Activated naive CD8-positive, alpha-beta T cell treated with anti-CD3 and anti-CD28 coated beads, Interleukin-2, amount 50 U/mL, for 24 hours (primary cell): ENCODE results near the gene FOXA3.
"Not testable (repeated sequence)": the region's sequence is repeated elsewhere in the genome, so short reads cannot be mapped to it uniquely, and the experiment has no call there.

Experiments
- ATAC-seq: fragments of 150-1000 bp; cut with Tn5 transposase; one replicate; pipeline ENCODE4 v1.10.0; 2021
- DNase-seq: peaks from one replicate; pipeline ENCODE4 v3.0.0; 2021
- H3K27ac Mint-ChIP-seq: one replicate; pipeline ENCODE4 v1.8.0; 2021; ENCODE audit warnings: mild to moderate bottlenecking, mixed read lengths
- H3K27me3 Mint-ChIP-seq: one replicate; pipeline ENCODE4 v1.8.0; 2021; ENCODE audit warnings: mixed read lengths
- H3K36me3 Mint-ChIP-seq: one replicate; pipeline ENCODE4 v1.8.0; 2021; ENCODE audit warnings: low read depth, mixed read lengths
- H3K4me1 Mint-ChIP-seq: one replicate; pipeline ENCODE4 v1.8.0; 2021; ENCODE audit warnings: mixed read lengths
- H3K4me3 Mint-ChIP-seq: one replicate; pipeline ENCODE4 v1.8.0; 2021; ENCODE audit warnings: mild to moderate bottlenecking, moderate library complexity, mixed read lengths
- H3K9me3 Mint-ChIP-seq: one replicate; pipeline ENCODE4 v1.8.0; 2021; ENCODE audit warnings: mixed read lengths

FOXA3 gene

GRCh38 chr19:45886427-45887199 lies 22.5 kb downstream of the FOXA3 start:
- peaks cover 2% of the 10 kb centered on the region for H3K36me3 Mint-ChIP-seq
- no peaks in the 10 kb centered on the region for H3K27me3 Mint-ChIP-seq
- peaks cover 26% of the 10 kb centered on the region for H3K4me1 Mint-ChIP-seq
- peak; percentile 90 for DNase-seq
- ATAC-seq = peak; percentile 79
- H3K9me3 Mint-ChIP-seq = no peaks in the 10 kb centered on the region
- H3K27ac Mint-ChIP-seq = peak overlapping the region; percentile 90
- peak overlapping the region; percentile 85 for H3K4me3 Mint-ChIP-seq

DNA sequence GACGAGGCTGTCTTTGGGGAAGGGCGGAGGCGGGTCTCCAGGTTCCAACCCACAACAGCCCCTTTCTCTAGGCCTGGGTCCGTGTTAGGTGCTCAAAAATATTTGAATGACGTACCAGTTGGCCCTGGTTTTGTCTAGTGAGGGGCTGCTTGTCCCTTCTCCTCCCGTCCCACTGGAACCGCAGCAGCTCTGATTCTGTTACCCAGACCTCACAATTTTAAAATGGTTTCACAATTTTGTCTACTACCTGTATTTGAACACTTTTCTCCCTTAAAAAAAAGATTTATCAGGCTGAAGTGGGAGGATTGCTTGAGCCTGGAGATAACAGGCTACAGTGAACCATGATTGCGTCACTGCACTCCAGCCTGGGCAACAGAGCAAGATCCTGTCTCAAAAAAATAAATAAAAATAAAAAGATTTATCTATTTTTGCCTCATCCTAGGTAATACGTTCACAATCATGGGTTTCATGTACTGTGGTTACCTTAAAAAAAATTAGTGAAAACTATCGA lies 23.1 kb downstream of the FOXA3 start:
- DNase-seq (no peak), ATAC-seq (no peak)
- peak overlapping the region; percentile 85 for H3K4me3 Mint-ChIP-seq
- peaks cover 2% of the 10 kb centered on the region for H3K36me3 Mint-ChIP-seq
- peaks cover 22% of the 10 kb centered on the region for H3K4me1 Mint-ChIP-seq
- no peaks in the 10 kb centered on the region for H3K27me3 Mint-ChIP-seq
- H3K27ac Mint-ChIP-seq = peak overlapping the region; percentile 90
- H3K9me3 Mint-ChIP-seq = no peaks in the 10 kb centered on the region

GRCh38 chr19:45889210-45889885 lies 25.2 kb downstream of the FOXA3 start:
- Mint-ChIP-seq H3K36me3 (no peaks in the 10 kb centered on the region), H3K9me3 (no peaks in the 10 kb centered on the region), H3K27ac (no peak overlapping the region), H3K4me1 (peaks cover 12% of the 10 kb centered on the region), H3K4me3 (no peak overlapping the region), H3K27me3 (no peaks in the 10 kb centered on the region)
- DNase-seq = no peak
- ATAC-seq = no peak

DNA sequence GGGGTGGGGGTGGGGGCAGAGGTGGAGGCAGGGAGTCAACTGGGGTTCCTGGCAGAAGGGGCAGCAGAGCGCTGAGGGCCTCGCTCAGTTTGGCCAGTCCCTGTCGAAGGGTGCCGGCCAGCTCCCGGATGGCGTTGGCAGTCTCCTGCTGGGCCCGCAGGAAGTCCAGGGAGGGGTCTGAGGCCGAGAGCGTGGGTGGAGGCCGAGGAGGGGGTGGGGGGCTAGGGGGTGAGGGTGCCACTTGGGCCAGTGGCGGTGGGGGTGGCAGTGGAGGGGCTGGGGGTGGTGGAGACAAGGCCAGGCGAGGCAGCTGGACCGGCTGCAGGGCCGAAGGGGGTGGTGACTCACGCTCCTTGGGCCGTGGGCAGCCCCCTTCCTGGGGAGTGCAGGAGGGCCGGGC lies 26.8 kb downstream of the FOXA3 start:
- ATAC-seq (no peak), DNase-seq (no peak)
- Mint-ChIP-seq H3K4me3 (no peak overlapping the region), H3K4me1 (peaks cover 7% of the 10 kb centered on the region), H3K27me3 (no peaks in the 10 kb centered on the region), H3K36me3 (no peaks in the 10 kb centered on the region), H3K9me3 (no peaks in the 10 kb centered on the region), H3K27ac (no peak overlapping the region)

DNA sequence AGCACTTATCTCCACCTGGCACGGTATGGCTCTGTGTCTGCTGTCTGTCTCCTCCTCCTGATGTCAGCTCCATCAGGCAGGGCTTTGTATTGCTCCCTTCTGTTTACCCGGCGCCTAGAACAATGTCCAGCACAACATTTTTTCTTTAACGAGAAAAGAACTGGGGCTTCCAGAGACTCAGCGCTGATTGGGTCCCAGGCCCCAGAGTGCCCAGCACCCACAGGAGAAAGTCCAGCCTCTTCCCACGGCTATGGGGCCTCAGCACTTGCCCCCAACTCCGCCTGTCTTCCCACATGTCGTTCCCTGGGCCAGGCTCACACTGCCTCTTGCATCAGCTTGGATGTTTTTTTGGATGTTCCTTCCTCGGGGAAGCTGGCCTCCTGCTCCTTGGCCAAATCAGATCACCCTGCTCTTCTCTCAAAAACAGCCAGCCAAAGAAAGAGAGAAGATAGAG lies 31.4 kb downstream of the FOXA3 start:
- peaks cover 3% of the 10 kb centered on the region for H3K4me1 Mint-ChIP-seq
- DNase-seq (no peak), ATAC-seq (no peak)
- peaks cover 12% of the 10 kb centered on the region for H3K36me3 Mint-ChIP-seq
- no peaks in the 10 kb centered on the region for H3K27me3 Mint-ChIP-seq
- H3K4me3 Mint-ChIP-seq = no peak overlapping the region
- H3K9me3 Mint-ChIP-seq = no peaks in the 10 kb centered on the region
- H3K27ac Mint-ChIP-seq = no peak overlapping the region

DNA sequence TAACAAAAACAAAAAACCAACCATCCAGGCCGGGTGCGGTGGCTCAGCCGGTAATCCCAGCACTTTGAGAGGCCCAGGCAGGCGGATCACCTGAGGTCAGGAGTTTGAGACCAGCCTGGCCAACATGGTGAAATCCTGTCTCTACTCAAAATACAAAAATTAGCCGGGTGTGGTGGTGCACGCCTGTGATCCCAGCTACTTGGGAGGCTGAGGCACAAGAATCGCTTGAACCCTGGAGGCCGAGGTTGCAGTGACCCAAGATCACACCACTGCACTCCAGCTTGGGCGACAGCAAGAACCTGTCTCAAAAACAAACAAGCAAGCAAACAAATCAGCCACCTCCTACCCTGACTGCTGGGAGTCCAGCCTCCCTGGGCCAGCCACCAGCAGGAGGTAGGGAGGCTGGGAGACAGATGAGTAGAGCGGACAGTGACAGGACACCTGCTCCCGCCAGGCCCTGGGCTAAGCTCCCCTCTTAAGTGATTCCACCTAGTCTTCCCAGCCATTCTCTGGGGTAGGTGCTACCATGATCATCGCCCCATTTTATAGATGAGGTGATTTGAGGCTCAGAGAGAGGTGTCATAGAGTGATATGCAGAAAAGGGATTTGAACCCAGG lies 32.0 kb downstream of the FOXA3 start:
- peaks cover 12% of the 10 kb centered on the region for H3K36me3 Mint-ChIP-seq
- DNase-seq, H3K9me3 Mint-ChIP-seq, H3K4me1 Mint-ChIP-seq, H3K4me3 Mint-ChIP-seq, H3K27me3 Mint-ChIP-seq, H3K27ac Mint-ChIP-seq, ATAC-seq: not testable (repeated sequence)

DNA sequence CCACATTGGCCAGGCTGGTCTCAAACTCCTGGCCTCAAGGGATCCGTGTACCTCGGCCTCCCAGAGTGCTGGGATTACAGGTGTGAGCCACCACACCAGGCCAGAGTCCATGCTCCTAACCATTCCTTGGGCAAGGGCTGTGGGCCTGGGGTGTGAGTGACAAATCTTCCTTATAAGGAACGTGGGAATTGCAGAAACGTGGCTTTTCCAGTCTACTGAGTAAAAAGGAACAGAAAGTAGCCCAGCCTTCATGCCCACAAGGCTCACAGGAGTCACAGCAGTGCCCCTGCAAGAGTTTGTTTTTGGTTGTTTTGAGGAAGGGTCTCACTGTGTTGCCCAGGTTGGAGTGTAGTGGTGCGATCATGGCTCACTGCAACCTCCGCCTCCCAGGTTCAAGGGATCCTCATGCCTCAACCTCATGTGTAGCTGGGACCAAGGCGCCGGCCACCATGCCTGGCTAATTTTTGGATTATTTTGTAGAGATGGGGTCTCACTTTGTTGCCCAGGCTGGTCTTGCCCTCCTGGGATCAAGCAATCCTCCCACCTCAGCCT lies 33.2 kb downstream of the FOXA3 start:
- DNase-seq (no peak), ATAC-seq (no peak)
- Mint-ChIP-seq H3K4me1 (peaks cover 14% of the 10 kb centered on the region), H3K4me3 (no peak overlapping the region), H3K36me3 (peaks cover 12% of the 10 kb centered on the region), H3K27me3 (no peaks in the 10 kb centered on the region), H3K9me3 (no peaks in the 10 kb centered on the region), H3K27ac (no peak overlapping the region)

DNA sequence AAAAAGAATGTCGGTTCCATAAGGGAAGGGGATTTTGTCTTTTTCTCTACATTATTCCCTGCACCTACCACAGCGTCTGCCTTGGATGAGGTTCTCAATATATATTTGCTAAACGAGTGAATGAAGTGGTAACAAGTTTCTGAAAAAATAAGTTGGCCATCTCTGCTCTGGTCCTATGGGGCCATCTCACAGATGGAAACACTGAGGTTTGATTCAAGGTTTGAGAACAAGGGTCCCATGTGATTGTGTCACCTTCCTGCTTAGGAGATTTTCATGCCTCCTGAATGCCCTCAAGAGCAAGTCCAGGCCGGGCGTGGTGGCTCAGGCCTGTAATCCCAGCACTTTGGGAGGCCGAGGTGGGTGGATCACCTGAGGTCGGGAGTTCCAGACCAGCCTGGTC lies 35.1 kb downstream of the FOXA3 start:
- Mint-ChIP-seq H3K27ac (no peak overlapping the region), H3K36me3 (peaks cover 12% of the 10 kb centered on the region), H3K4me1 (peaks cover 19% of the 10 kb centered on the region), H3K4me3 (no peak overlapping the region), H3K27me3 (peaks cover 2% of the 10 kb centered on the region), H3K9me3 (no peaks in the 10 kb centered on the region)
- ATAC-seq = no peak
- no peak for DNase-seq

- Mint-ChIP-seq H3K9me3 (no peaks in the 10 kb centered on the region), H3K27ac (no peak overlapping the region), H3K36me3 (peaks cover 12% of the 10 kb centered on the region), H3K4me1 (peaks cover 19% of the 10 kb centered on the region), H3K4me3 (no peak overlapping the region), H3K27me3 (peaks cover 2% of the 10 kb centered on the region)
- ATAC-seq (no peak), DNase-seq (no peak)
Observed at GRCh38 chr19:45899919-45900589, 35.9 kb downstream of the FOXA3 start.

DNA sequence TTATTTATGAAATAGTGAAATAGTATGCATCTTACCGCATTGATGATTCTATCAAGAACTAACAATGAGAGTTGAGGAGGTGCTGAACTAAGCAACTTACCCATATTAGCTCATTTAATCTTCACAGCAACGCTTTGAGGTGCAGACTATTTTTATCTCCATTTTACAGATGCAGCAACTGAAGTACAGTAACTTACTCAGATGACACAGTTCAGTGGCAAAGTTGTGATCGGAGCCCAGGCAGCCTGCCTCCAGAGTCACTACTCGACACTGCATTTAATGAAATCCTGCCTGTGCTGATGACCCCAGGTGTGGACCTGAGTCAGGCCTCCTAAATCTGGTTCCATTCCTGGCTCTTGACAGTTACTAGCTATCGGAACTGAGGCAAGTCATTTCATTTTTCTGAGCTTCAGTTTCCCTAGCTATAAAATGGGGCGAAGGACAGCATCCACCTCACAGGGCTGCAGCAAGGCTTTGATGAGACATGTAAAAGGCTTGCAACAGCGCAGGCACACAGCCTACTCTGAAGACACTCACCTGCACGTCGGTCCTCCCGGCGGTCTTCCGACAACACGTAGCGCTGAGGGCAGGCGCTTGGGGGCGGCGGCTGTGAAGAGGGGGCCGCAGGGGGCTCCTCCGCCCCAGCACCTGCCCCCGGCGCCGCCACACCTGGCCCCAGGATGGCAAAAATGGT lies 36.8 kb downstream of the FOXA3 start:
- ATAC-seq = no peak
- H3K4me1 Mint-ChIP-seq = peaks cover 19% of the 10 kb centered on the region
- no peak overlapping the region for H3K27ac Mint-ChIP-seq
- no peak for DNase-seq
- H3K4me3 Mint-ChIP-seq = peak overlapping the region; percentile 37
- no peaks in the 10 kb centered on the region for H3K9me3 Mint-ChIP-seq
- H3K27me3 Mint-ChIP-seq = peaks cover 3% of the 10 kb centered on the region
- H3K36me3 Mint-ChIP-seq = peaks cover 12% of the 10 kb centered on the region

DNA sequence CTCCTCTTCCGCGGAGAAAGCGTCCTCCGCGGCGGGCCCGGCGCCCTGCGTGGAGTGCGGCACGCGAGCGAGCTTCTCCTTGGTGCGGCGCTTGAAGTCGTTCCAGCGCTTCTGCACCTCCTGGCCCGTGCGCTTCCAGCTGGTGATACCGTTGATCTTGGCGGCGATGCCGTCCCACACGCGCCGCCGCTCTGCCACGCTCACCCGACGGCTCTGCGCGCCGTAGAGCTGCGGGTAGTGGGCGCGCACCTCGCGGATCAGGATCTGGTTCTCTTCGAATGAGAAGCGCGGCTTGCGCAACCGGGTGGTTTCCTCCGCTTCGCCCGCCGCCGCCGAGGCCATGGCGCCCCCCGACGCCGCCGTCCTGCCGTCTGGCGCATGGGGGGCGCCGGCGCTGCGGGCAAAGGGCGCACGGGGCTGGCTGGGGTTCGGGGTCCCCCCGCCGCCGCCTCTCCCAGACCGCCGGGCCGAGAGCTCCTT lies 37.3 kb downstream of the FOXA3 start:
- peaks cover 4% of the 10 kb centered on the region for H3K27me3 Mint-ChIP-seq
- H3K9me3 Mint-ChIP-seq = no peaks in the 10 kb centered on the region
- DNase-seq (peak; percentile 46), ATAC-seq (no peak)
- H3K4me1 Mint-ChIP-seq = peaks cover 19% of the 10 kb centered on the region
- no peak overlapping the region for H3K27ac Mint-ChIP-seq
- H3K4me3 Mint-ChIP-seq = peak overlapping the region; percentile 90
- peaks cover 12% of the 10 kb centered on the region for H3K36me3 Mint-ChIP-seq

- Mint-ChIP-seq H3K9me3 (no peaks in the 10 kb centered on the region), H3K36me3 (peaks cover 12% of the 10 kb centered on the region), H3K27ac (peak within 1 kb of the TSS; percentile 90), H3K27me3 (peaks cover 4% of the 10 kb centered on the region), H3K4me1 (peaks cover 19% of the 10 kb centered on the region), H3K4me3 (peak within 1 kb of the TSS; percentile 90)
- no peak for ATAC-seq
- no peak for DNase-seq
Observed at GRCh38 chr19:45901912-45902650, 38.0 kb downstream of the FOXA3 start, which contains the start of gene MYPOP. Gene MYPOP (minus strand): TSS chr19:45902613. CDS start chr19:45901773, 840 bp downstream.
